Mesenteric fat pad (tissue), 1 donor: Measurements from ENCODE around the gene AGER. TPM values are rescaled to one million over a fixed set of nuclear protein-coding genes. Genes with fewer than 3 reads are reported as not detected.
"Not testable (repeated sequence)": the region's sequence is repeated elsewhere in the genome, so short reads cannot be mapped to it uniquely, and the experiment has no call there.

Experiments
- DNase-seq: peaks from one replicate; pipeline ENCODE4 v3.0.0-alpha.2; 2020; ENCODE audit warnings: low spot score
- microRNA-seq: library from miRNA; unstranded; fragments of <30 nt; microRNA quantifications from one replicate; pipeline ENCODE4 v1.2.0, GENCODE V29; 2020; ENCODE audit warnings: borderline number of aligned reads
- total RNA-seq: library from RNA; stranded (reverse); fragmentation: NEBNext Ultra II Directional; extraction: Animal tissue kit (Norgen Biotek cat#: 25700); gene quantifications from one replicate; pipeline ENCODE4 v1.2.1, GENCODE V29; 2021
- donor health status: DM: yes; HTN: yes; CAD: no.

AGER gene
- total RNA-seq, 1 donor from 2014 or later: 5.7 TPM

- no peak for DNase-seq
Observed at GRCh38 chr6:32151181-32151862, 32.7 kb downstream of the AGER start.

GRCh38 chr6:32149932-32150870 lies 33.9 kb downstream of the AGER start:
- DNase-seq: no peak

GRCh38 chr6:32149092-32149755 lies 34.8 kb downstream of the AGER start:
- no peak for DNase-seq

DNA sequence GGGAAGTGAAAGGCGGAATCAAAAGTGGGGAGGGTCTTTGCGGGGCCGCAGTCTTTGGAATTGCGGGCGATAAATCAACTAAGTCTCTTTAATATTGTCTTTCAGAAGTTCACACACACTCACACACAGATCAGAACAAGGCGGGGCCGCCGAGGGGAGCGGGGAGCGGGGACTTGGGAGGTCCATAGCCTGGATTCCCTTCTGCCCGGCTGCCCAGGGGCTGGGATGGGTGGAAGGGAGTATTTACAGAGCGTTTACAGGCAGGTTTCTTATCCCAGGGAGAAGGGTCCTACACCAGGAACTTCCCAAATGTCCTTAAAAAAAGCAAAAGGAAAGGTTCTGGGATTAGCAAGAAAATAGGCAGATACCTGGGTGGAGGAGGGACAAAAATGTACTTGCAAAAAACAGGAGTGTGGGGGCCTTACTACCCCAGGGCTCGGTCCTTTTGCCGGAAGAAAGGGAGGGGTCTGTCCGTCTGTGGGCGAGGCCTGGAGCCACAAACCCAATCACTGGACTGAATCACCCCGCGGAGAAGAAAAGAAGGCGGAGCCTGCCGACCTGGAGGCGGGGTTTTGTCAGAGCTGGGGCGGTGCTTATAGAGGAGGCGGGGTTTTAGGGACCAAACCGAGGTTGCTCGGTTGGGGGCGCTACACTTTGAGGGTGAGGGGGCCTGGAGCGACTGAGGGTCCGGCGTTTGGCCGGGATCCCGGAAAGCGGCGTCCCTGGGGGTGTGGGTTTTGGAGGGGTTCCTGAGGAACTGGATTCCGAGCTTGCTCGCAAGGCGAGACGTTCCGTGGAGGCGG lies 35.6 kb downstream of the AGER start:
- no peak for DNase-seq

DNA sequence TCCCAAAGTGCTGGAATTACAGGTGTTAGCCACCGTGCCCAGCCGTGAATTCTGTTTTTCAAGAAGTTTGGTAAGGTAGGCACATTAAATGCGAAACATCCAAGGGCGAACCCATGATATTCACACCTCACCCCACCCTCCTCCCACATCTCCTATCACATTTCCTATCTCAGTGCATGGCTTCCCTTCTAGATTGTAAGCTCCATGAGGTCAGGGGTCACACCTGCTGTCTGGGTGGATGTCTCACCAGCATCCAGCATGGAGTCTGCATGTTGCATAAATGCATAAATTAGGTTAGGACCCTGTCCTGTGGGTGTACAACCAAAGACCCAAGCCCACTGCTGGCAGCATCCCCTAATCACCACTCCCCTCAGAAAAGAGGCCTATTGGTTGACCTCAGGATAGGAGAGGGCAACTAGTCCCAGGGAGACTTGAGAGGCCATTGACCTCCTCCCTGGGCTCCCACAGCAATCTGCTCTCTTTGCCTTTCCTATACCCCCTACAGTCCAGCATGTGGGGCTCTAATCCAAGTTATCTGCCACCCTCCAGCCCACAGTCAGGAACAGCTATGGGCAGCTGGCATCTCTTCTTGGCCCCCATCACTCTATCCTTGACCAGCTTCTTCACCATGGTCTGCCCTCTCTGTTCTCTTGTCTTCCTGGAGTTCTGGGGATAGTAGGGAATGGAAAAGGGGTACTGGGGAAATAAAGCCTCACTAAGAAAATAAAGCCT lies 36.5 kb downstream of the AGER start:
- DNase-seq: no peak

DNA sequence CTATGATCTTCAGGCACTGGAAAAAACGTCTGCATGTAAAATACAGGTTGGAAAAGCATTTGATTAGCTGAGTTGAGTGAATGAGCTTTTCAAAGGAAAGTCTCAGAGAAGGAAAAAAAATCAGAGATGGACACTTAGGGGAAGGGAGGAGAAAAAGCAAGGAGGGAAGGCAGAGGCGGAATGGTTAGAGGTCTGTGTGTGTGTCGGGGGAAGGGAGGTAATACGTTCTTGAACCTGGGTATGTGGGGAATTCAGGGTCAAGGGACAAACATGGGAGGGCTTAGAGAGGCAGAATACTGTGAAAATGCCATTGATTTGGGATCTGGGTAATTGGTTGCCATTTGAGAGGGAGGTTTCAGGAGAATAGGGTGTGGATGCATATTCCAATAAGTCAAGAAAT lies 37.4 kb downstream of the AGER start:
- no peak for DNase-seq

- no peak for DNase-seq
Observed at GRCh38 chr6:32146287-32146686, 37.8 kb downstream of the AGER start.

DNA sequence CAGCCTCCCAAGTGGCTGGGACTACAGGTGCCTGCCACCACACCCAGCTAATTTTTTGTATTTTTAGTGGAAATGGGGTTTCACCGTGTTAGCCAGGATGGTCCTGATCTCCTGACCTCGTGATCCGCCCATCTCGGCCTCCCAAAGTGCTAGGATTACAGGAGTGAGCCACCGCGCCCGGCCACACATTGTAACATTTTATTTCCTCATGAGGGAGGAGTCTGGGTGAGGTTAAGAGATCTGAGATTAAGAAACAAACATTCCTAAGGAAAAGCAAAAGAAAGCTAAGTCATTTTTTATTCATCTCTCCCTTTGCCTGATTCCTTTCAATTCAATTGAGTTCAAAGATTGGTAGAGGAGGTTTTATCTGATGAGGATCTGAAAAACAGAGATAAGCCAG lies 39.8 kb downstream of the AGER start:
- DNase-seq: not testable (repeated sequence)

- DNase-seq: no peak
Observed at GRCh38 chr6:32140420-32141046, 43.5 kb downstream of the AGER start.

DNA sequence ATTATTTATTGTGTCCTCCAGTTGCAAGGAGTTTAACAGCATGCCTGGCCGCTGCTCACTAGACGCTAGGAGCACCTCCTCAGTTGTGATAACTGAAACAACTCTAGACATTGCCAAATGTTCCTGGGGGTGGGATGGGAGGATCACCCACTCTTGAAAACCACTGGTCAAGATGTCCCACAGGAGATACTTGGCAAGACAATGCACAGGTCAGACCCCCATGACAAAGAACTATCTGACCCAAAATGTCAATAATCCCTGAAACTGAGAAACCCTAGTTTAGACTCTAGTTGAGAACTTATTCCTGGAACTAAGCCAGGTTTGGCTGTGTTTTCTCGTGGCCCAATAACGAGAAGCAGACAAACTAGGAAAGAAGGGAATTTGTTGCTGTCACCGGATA lies 44.5 kb downstream of the AGER start:
- DNase-seq: no peak

- DNase-seq: no peak
Observed at GRCh38 chr6:32137454-32137853, 46.6 kb downstream of the AGER start.

- no peak for DNase-seq
Observed at GRCh38 chr6:32133786-32134185, 50.3 kb downstream of the AGER start.

- no peak for DNase-seq
Observed at GRCh38 chr6:32132110-32132509, 51.9 kb downstream of the AGER start.

GRCh38 chr6:32131439-32131948 lies 52.6 kb downstream of the AGER start:
- DNase-seq: no peak

Small RNA genes within 50 kb of the gene (microRNA-seq; reads per million reads assigned to microRNA genes)
- gene MIR6721 (2.9 reads per million), gene MIR6833 (not detected)

Other genes with a start within 250 kb of the AGER start
- gene CFB, start 238.2 kb downstream of the AGER start, total RNA-seq: 38.0 TPM
- gene NELFE, start 225.3 kb downstream of the AGER start, total RNA-seq: 59.2 TPM
- 52.5 TPM for gene SKIC2, start 225.1 kb downstream of the AGER start, total RNA-seq
- gene DXO, start 212.1 kb downstream of the AGER start, total RNA-seq: 17.1 TPM
- 36.2 TPM for gene C4A, start 202.2 kb downstream of the AGER start, total RNA-seq
- gene C4B, start 169.5 kb downstream of the AGER start, total RNA-seq: 32.7 TPM
- 0.45 TPM for gene CYP21A2, start 145.8 kb downstream of the AGER start, total RNA-seq
- gene TNXB, start 74.9 kb downstream of the AGER start, total RNA-seq: 187 TPM
- 46.6 TPM for gene ATF6B, start 56.0 kb downstream of the AGER start, total RNA-seq
- 4.3 TPM for gene FKBPL, start 54.0 kb downstream of the AGER start, total RNA-seq
- 1.0 TPM for gene PRRT1, start 32.3 kb downstream of the AGER start, total RNA-seq
- gene PPT2, start 30.1 kb downstream of the AGER start, total RNA-seq: 24.4 TPM
- 15.5 TPM for gene EGFL8, start 19.7 kb downstream of the AGER start, total RNA-seq
- 39.9 TPM for gene AGPAT1, start 8.2 kb downstream of the AGER start, total RNA-seq
- gene RNF5, start 5.8 kb downstream of the AGER start, total RNA-seq: 32.3 TPM
- 51.5 TPM for gene PBX2, start 5.9 kb upstream of the AGER start, total RNA-seq
- 39.2 TPM for gene GPSM3, start 8.4 kb upstream of the AGER start, total RNA-seq
- 113 TPM for gene NOTCH4, start 39.8 kb upstream of the AGER start, total RNA-seq
- not detected for gene TSBP1, start 187.7 kb upstream of the AGER start, total RNA-seq
- gene BTNL2, start 222.9 kb upstream of the AGER start, total RNA-seq: not detected